Hematopoietic multipotent progenitor cell treated with erythropoietin and hydrocortisone succinate and interleukin-3 and kit ligand, for 6 days (in vitro differentiated cells): ENCODE data around the gene MYL12A.
A peak's percentile ranks its signal among the peaks of the same experiment; 100 is the strongest.

Source experiments
- DNase-seq: peaks from one replicate; pipeline ENCODE4 v3.0.0-alpha.2; 2015

MYL12A gene

DNA sequence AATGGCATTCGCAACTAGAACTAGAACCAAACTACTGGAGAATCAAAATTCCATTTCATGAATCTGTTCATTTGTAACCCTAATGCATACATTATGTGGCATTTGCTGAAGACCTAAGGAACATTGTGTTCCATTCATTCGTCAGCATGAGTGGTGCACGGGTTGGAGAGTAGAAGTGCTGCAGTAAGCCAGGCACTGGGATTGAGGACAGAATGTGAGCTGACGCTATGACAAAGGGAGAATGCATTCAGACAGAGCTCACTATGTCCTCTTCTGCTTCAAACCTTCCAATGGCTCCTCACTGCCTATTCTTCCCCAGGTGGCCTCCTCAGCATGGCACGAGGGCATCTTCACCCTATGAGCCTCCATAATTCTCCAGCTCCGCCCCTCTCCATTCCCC is 21.6 kb upstream of the MYL12A start:
- no peak for DNase-seq

DNA sequence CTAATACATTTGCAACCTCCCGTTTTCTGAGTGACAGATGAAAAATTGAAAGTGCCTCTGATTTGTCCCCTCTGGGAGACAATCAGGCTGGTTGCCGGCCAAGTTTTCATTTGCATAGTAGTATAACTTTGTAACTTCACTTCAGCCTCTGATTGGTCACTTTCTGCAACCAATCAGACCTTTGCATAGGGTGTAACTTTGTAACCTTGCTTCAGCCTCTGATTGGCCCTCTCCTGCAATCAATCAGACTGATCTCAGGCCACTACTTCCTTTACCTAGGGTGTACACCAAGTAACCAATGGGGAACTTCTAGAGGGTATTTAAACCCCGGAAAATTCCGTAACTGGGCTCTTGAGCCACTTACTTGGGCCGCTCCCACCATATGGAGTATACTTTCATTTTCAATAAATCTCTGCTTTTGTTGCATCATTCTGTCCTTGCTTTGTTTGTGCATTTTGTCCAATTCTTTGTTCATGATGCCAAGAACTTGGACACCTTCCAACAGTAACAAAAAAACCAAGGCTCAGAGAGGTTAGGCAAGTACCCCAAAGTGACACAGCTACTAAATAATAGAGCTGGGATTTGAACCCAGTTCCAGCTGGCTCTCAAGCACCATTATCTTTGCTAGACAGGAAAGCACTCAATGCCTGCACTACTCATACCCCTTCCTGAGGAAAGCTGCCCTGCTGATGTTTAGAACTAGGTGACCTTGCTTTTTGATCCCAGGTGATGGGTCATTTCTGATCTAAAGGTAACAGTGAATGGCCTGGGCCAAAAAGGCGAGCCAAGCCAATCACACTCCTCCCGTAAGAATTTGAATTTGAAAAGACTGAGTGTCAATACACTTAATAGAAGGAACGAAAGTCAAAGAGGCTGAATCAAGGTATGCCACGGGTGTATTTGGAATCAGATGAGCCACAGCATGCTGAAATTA is 16.9 kb upstream of the MYL12A start:
- no peak for DNase-seq

DNA sequence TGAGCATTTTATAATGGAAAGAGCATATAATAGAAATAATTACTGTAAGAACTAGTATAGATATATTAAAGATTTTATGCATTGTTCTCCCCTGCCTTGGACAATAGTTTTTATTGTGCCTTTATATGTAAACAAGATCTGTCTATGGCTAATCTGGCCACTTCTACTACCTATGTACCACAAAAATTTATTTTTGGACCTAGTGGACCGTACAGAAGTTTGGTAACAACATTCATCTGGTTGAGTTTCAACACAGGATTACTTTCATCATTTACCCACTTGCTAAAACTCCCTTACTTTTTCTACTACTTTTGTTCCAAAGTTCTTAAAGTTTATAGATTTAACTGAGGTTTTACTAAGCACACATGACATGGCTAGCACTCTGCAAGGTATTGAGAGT is 14.6 kb upstream of the MYL12A start:
- no peak for DNase-seq

DNA sequence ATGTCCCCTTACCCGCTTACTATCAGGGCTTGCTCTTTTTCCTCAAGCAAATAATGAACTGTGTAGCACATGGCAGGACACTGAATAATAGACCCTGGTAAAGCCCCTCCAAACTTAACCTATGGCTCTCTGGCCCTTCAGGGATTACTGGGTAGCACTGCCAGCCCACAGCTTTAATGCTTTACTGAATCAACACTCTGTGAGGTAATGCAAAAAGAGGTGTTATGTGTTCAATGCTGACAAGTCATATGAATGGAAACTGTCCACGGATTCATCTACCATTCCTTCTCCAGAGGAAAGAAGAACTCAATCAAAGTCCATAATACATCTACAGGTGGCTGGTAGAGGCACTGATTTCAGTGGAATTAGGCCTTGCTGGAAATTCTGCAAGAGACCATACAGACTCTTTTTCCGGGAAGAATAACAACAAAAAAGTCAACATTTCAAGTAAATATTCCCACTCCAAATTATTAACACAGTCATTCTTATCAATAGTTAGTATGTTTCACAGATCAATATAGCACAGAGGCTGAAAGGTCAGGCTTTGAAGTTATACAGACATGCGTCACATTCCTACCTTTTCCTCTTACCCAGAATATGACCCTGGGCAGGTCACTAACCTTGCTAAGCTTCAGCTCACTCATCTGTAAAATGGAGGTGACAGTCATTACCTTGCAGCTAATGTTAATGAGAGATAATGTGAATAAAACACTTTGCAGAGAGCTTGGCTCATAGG is 14.0 kb upstream of the MYL12A start:
- no peak for DNase-seq

DNA sequence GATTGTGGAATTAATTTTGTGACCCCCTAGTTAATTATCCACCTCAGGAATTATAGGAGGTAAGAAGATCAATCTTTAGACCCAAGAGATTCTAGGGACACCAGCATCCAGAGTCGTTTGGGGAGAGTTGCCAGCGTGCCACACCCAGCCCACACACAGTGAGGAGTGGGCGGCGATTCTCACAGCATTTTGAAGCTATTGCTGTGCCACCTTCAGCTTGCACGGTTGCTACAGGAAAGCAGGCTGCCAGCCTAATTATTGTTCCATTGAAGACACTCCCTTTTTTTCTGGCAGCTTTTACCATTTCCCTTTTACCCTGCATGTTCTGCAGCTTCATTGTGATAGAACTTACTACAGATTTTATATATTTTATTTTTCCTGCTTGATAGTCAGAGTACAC is 13.1 kb upstream of the MYL12A start:
- no peak for DNase-seq

DNA sequence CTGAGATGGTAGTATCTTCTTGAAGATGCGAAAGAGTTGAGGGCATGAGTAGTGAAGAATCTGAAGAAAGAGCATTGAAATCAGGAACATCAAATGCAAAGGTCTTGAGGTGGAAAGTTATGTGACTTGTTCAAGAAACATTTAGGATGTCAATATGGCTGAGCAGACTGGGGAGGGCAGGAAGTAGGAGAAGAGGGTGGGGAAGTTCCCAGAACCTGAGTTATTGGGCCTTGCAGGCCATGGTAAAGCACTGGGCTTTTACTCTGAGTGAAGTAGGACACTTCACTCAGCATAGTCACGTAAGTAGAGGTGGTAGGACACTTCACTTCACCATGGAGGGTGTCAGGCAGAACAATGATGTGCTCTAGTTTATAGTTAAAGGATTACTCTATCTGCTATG is 11.8 kb upstream of the MYL12A start:
- no peak for DNase-seq

DNA sequence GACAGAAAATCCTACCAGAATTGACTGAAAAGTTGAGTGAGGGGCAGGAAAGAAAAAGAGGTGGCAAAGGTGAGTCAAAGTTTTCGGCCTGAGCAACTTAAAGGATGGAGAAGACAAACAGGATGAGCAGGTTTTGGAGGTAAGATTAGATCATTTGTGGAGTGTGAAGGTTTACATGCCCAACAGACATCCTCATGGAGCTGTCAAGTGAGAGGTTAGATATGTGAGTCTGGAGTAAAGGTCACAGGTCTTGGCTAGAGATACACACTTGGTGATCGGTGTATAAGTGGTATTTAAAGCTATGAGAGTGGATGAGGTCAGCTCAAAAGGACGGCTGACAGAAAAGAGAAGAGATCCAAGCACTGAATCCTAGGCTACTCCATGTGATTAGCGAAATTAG is 11.1 kb upstream of the MYL12A start:
- no peak for DNase-seq

DNA sequence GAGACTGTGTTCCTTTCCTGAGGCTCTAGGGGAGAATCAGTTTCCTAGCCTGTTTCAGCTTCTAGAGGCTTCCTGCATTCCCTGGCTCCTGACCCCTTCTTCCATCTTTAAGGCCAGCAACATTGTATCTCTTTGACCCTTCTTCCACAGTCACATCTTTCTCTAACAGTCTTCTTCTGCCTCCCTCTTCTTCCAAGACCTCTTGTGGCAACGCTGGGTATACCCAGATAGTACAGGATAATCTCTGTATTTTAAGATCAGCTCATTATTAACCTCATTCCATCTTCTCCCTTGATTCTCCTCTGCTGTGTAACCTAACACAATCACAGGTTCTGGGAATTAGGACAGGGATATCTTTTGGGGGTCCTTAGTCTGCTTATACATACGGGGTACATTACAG is 8.9 kb upstream of the MYL12A start:
- DNase-seq: peak; percentile 34

DNA sequence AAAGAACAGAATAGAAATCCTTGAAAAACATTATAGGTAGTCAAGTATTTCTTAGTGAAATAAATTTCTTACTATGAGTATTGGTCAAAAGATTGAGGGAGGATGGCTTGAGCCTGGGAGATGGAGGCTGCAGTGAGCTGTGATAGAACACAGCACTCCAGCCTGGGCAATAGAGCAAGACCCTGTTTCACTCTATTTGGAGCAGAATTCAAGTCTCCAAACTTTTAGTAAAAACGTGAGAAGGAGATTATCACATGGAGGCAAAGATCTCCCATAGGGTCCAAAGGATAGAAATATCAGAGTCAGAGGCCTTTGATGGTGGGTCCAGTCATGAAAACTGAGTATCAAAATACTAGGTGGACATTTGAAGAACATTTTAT is 2.4 kb upstream of the MYL12A start:
- no peak for DNase-seq

DNA sequence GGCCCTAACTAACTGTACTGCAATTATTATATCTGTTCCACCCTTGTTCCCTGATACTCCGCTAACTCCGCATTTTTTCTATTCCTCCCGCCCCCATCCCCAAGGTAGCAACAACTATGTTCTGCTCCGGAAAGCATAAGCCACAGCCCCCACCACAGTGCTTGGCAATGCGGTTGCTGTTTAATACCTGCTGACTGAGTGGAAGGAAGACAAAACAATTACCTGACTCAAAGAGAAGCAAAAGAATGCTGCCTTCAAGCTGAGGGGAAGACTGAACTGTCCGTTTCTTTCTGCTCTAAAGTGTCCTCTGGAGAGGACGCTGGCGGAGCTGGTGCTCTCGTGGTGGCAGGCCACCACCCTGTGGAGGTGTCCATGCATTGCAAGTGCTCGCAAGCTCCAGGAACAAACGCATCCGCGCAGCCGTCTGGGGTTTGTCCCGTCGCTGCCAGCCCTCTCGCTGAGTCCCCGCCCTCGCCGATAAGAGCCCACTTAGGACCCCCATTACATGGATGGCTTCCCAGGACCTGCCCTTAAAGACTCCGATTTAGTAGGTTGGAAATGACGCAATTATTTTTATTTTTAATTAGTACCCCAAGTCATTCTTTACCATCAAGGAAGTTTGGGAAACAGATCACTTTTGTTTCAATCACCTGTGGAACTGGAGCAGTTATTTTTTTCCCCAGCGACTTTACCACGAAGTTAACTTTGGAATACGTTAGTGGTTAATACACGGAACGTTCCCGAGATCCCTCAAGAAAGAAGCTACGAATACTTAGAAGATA is 1.6 kb upstream of the MYL12A start:
- DNase-seq: peak; percentile 96

DNA sequence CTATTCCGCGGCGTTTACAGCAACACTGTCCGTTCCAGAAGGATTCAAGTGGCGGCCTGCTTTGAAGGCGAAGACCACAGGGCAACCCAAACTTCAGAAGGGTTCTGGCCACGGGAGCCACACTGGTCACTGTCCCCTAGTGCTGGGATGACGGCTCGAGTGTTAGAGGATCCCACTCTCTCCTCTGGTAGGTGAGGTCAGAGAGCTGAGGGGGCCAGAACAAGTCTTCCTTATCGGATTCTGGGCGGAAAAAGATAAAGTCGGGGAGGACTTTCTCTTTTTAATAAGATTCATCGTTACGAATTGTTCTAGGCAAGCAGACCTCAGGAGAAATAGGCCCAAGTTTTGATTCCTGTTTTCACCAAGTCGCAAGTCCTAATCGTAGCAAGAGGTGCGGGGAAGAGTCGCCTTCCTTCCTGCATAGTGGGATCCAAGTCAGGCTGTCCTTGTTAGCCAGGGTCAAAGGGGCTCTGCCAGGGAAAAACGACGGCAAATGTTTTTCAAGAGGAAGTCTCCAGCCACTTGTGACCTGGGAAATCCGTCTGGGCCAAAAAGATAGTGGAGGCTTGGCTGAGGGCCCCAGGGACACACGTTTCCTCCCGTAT is 864 bp upstream of the MYL12A start:
- peak; percentile 83 for DNase-seq

DNA sequence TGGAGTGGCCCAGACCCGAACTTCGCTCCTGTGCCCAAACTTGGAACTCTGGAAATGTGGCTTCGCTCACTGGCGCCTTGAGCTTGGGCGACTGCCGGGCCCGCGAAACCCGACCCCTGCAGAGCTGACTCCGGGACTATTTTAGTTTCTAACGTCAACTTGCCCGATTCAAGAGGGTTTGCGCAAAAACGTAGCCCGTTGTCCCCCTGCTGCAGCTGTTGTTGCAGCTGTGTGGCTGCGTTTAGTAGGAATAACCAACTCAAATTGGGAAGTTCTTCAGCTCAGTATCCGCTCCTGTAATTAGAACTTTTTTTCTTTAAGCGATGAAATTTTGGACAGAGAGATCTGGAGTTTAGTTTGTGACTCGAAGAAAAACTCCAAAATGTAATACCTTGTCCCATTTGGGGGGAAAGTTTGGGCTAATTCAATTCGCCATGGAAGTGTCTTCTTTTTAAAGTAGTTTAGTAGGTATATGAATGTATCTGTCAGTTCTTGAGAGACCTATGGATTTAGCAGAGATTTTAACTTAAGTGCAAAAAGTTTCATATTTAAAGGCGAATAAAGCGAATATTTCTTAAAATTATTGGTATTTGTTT is 559 bp downstream of the MYL12A start:
- DNase-seq: peak; percentile 55

DNA sequence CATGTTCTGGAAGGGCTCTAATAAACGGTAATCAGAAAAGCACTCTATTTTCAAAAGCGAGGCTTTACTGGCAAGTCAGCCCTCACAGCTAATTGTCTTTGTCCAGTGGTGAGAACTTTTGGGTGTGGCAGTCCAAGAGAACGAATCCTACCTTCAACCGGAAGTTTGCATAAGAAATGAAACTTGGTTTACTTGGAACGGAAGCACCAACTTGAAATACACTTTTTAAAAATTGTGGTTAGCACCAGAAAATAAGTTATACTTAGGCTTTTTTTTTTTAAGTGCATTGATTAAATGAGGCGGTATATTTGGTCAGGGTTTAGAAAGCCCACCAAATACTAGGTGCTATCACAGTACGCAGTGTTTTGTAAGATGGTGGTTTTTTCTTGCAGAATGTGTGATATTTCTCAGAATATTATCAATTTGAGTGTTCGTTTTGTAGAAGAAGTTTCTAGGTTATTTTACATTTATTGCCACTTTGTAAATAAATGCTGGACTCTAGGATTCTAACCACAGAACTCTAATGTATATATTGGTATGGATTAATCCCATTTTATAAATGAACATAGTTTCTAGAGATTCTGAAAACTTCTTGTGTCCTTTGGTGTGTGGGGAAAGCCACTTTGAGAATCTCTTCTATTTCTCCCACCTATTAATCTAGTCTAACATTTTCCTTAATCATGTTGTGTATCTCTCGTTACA is 1.2 kb downstream of the MYL12A start:
- peak; percentile 84 for DNase-seq

DNA sequence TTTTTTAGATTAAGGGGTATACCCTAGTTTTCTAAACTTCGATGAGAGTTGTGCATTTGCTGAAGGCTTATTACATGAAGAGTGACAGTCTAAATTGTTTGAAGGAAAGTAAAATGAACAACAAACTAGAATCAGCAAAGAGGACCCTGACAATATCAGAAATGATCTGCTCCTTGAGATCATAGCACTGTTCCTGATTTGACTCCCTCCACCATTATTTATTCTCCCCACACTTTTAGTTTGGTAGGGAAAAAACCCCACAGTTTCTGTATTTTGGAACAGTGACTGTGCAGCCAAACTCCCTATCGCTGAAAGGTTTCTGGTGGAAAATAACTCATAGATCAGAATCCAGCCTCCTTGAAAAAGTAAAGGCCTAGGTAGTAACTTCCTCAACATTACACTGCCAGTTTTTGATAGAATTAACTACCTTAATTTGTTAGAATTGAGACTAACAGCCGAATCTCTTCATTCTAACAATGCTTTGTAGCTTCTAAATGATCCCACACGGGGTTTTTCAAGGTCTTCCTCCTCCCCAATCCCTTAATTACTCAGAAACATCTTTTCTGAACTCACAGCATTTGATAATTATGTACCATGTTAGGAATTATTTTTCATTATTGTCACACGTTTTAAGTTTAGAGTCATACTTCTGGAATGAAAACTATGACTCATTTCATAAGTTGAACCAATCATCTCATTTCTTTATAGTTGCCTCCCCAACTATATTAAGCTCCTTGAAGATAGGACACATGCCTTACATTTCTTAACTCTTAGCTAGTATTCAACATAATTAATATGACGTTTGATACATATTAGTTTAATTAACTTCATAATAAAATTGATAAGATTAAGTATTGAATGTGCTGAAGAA is 2.9 kb downstream of the MYL12A start:
- no peak for DNase-seq

DNA sequence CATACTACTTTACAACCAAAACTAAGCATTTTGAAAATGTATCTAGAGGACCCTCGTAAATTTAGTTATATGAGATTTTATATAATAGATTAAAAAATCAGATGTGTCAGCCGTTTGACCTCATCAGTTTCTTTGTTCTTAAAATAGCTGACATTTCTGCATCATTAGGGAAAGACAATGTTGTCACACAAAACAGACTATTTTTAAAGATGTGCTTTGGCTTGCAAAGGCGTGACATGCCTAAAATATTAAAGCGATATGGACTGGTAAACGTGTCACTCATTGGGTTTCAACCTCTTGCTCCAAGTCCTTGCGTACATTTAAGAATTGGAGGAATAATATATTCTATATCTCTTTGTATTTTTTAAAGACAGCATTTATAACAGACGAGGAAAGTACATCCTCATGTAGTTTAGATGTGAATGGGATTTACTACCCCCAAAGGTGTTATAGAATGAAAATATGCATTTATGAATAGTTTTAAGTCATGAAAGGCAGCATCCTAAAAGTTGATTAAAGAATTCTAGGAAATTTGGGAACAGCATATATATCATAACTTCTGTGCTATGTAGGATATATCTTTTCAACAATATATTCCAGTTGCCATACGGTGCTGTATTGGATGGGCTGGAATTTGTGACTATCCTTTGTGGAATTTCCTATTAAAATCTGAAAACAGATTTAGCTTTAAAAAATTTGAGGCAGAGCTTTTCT is 3.8 kb downstream of the MYL12A start:
- no peak for DNase-seq

DNA sequence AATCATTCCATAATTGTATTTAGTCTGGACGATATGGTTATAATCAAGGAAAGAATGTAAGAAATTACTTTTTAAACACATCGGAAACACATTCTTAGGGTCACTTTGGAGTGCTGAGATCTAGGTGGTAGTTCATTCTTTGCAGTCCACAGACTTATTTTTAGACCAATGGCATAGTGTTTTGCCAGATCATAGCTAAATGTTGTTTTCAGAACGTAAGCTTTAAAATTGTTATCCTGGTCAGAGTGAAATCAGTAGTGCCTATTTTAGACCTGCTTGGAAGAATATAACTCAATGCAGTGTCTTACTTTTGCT is 4.3 kb downstream of the MYL12A start:
- DNase-seq: no peak

DNA sequence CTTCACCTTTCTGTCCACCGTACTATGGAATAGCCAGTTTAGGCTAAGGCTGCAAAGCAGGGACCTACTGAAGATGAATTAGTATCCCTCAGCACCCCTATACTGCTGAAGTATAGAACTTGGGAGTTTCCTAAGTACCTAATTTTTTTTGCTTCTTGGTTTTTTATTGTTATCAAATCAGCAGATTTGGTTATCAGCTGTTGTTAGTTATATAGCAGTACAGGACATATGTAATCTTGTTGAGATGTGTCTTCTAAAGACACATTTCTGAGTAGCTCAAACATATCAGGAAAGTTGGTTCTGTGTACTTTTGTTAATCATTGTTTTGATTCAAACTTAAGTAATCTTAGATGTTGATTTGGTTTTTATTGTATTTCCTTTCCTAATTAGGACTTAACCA is 5.2 kb downstream of the MYL12A start:
- no peak for DNase-seq

DNA sequence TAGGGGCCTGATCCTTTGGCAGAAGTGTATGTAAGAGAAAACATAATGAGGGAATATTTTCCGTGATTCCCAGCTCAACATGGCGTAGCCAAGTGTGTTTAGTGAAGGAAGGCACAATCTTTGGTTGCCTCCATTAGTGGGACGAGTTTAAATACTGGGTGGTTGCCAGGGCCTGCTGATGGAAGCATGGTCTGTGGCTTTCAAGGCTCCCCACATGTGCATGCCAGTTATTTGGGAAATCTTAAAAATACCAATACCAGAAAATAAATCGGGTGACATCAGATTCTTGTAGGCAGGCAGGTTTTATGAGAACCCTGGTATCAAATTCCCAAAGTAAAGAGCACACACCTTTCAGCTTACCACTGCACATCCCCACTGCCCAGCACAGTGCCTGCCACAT is 7.1 kb downstream of the MYL12A start:
- no peak for DNase-seq

DNA sequence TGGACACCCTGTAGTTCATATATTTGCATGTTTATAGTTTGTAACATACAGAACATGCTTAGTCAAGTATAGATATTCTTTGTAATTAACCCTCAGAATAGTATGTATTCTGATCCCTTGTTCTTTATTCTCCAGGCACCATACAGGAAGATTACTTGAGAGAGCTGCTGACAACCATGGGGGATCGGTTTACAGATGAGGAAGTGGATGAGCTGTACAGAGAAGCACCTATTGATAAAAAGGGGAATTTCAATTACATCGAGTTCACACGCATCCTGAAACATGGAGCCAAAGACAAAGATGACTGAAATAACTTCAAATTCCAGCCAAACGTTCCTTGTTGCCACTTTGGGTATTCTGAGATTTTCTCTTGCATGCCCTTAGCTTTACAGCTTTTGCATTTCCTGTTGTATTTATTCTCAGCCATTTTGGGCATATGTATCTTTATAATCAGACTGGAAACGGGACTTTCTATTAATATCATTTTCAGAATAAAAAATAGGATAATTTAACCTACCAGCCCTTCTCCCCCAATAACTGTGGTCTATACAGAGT is 8.1 kb downstream of the MYL12A start:
- DNase-seq: no peak
